CD1c-positive myeloid dendritic cell (primary cell): ENCODE results near the gene ENPP7.

ENCODE experiments used
- DNase-seq: peaks from one replicate; pipeline ENCODE4 v3.0.0-alpha.2; 2016; ENCODE audit errors: extremely low spot score

ENPP7 gene, protein sequence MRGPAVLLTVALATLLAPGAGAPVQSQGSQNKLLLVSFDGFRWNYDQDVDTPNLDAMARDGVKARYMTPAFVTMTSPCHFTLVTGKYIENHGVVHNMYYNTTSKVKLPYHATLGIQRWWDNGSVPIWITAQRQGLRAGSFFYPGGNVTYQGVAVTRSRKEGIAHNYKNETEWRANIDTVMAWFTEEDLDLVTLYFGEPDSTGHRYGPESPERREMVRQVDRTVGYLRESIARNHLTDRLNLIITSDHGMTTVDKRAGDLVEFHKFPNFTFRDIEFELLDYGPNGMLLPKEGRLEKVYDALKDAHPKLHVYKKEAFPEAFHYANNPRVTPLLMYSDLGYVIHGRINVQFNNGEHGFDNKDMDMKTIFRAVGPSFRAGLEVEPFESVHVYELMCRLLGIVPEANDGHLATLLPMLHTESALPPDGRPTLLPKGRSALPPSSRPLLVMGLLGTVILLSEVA

DNA sequence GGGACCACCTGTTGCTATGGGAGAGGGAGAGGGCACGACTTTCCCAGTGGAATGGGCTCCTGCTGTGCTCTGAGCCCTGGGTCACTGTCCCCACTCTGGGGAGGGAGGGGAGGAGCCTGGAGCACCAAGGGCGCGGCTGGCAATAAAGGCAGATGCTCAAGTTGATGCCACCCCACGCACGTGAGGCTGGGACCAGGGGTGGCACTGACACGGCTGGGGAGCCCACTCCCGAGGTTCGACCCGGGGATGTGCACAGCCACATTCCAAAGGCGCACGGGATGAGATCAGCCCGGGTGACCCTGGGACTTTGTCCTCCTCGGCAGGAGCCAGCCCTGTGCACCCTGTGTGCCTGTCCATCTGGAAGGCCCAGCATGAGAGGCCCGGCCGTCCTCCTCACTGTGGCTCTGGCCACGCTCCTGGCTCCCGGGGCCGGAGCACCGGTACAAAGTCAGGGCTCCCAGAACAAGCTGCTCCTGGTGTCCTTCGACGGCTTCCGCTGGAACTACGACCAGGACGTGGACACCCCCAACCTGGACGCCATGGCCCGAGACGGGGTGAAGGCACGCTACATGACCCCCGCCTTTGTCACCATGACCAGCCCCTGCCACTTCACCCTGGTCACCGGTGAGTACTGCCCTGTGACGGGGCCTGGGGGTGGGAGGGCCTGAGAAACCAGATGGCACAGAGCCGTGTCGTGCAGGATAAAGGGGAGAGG, at the start of gene ENPP7:
ENPP7 (plus strand) TSS at position 175 of the 715 bp plus-strand sequence; CDS start at position 372, 197 bp downstream.
- DNase-seq, result no peak

DNA sequence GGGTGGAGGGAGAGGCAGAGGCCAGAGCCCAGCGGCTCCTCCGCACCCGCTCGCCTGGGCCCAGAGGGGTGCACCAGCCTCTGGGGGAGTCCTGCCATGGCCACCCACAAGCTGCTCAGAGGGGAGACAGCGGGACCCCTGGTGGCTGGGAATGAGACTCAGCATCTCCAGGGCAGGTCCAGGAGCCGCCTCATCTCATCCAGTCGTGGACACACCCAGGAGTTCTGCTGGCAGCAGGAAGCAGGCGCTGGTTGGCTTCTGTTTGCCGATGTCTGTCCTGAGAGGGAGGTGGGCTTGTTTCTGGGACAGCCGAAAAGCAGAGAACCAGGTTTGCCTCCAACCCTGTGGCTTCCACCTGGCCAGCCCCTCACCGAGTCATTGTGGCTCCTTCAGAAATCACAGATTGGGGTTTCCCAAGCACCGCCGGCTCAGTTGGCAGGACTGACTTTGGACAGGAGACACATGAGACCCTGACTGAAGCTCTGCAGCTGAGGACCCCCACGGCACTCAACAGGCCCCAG, 49.6 kb upstream of the ENPP7 start:
- no peak for DNase-seq

DNA sequence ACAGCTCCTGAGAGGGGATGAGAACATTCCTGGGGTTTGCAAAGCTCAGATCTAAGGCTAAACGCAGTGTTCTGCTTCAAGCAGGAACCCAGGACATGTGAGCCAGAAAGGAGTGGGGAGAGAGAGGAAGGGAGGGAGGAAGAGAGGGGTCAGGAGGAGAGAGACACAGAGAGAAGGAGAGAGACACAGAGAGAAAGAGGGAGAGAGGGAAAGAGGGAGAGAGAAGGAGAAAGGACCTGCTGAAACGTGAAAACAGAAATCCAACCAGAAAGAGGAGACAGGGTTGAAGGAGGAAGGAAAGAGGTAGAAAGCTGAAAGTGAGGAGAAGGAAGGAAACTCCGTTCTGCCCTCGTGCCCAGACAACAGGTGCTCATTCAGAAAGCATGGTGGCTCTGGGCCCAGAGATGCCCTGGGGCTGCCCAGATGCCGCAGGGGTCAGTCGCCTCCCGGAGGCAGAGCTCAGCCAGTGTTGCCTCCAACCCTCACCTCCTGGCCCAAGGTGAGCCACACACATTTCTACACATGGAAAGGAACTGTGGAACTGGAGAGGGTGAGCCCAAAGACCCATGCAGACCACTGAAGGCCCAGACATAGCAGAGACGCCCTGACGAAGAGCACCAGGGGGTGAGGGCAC, 49.0 kb upstream of the ENPP7 start:
- DNase-seq, result no peak

DNA sequence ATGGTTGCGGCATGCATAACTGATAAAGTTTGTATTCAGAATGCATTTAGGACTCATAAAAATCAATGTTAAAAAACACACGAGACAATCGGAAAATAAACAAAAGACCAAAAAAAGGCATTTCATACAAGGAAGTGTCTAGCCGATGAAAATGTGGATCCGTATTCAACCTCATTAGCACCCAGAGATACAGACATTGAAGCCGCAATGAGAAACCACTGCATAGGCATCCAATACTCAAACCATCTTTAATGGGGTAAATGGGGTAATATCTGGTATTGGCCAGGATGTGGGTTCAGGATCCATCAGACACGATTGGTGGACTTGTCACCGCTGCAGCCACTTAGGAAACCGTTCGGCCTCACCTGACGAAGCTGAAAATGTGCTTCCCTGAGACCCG, 47.4 kb upstream of the ENPP7 start:
- DNase-seq, result no peak

DNA sequence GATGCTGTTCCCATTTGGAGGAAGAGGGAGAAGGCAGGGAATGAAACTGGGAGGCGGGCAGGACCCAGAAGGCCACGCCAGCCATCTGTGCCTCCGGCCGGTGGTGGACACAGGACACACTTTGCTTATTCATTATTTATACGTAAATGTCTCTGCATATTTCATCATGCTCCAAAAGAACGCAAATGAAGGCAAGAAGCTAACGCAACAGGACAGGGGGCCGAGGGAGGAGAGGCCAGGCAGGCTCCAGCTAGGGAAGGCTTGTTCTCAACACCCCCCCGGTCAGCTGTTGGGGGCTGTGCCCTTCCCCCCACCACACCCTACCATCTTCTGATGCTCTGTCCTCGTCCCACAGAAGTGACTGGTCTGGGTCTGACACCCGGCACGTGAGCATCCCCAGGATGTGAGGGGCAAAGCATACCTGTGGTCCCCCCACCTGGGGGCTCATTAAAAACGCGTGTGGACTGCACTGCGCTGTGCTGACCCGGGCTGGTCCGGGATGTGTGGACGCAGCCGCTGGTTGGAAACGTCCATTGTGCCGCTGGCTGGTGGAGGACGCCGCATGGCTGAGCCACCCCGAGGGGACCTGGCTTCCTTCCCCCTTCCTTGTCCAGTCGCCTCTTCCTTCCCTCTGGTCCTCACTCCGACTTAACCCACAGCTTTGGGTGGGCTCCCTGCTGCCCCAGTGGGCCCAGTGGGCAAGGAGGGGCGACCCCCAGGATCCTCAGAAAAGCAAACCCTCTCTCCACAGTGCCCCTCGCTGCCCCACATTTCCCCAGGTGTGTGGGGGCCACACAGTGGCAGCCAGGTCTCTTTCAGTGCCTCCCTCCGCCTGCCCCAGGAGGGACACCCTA, 46.4 kb upstream of the ENPP7 start:
- DNase-seq, result no peak

DNA sequence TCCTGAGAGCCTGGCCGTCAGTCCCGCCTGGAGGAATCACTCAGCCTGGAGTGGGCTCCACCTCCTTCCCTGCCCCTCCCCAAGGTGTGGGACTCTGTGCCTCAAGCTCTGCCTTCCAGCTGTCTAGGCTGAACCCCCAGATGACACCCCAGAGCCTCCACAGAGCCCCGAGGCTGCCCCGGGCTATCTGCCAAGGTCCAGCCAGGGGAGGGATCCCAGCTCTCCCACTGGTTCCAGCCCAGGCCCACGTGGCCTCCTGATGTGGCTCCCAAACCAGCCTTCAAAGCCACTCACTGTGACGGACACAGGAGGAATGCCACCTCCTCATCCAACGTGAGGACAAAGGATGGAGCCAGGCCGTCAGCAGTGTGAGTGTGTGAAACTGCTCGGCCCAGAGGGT, 45.6 kb upstream of the ENPP7 start:
- no peak for DNase-seq

DNA sequence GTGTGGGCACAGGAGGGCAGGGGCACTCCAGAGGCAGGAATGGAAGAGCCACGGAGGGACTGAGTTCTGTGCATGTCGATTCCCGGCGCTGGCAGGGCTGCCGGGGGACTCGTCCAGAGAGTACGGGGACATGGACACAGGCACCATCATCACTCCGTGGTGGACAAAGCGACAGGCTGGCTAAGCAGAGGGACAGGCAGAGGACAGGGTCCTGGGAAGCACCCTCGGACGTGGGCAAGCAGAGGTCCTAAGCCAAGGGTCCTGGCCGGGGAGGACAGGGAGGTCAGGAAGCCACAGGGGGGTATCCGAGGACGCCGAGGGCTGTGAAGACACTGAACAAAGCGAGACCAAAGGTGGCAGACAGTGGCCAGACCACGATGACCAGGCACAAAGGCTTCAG, 44.3 kb upstream of the ENPP7 start:
- no peak for DNase-seq

DNA sequence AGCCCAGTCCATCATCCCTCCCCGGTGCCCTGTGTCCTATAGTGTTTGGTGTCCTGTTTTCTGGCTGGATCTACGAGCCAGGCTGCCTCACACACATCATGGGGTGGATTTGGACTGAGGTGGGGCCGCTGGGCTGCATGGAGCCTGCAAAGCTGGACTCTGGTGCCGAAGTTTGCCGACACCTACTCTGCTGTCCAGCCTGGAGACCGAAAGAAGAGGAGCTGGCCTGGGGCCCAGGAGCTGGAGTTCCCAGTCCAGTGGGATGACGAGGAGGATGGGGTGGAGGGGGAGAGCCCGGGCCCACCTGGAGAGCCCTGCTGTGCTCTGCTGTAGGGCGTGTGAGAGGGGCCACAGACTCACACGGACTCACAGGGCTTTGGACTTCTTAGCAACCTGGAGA, 40.3 kb upstream of the ENPP7 start:
- DNase-seq, result no peak

DNA sequence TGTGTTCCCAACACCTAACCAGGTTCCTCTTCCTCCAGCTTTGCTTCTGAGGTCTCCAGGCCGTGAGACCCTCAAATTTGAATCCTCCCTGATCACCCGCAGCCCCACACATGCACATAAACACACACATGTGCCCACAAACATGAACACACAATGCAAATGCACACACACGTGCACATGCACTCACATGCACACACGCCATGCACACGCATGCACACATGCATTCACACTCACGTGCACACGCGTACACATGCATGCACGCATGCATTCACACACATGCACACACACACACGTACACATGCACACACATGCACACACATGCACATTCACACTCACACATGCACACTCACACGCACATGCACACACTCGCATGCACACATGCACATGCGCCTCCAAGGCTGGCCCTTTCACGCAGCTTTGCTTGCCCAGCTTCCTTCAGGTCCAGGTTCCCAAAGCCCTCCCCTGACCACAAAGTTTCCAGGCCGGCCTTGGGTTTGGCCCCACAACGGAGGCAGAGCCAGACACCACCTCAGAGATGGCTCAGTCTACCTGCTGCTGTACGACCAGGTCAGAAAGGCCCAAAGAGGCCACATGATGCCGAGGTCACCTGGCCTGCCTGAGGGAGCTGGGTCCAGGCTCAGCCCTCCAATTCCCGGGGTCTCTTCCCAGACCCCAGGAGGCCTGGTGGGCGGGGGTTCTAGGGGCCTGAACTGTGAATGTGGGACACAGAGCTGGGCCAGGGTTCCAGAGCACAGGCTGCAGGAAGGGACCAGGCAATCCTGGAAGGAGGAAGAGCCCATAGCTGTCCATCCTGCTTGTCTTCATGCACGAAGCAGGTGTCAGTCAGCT, 39.5 kb upstream of the ENPP7 start:
- no peak for DNase-seq

DNA sequence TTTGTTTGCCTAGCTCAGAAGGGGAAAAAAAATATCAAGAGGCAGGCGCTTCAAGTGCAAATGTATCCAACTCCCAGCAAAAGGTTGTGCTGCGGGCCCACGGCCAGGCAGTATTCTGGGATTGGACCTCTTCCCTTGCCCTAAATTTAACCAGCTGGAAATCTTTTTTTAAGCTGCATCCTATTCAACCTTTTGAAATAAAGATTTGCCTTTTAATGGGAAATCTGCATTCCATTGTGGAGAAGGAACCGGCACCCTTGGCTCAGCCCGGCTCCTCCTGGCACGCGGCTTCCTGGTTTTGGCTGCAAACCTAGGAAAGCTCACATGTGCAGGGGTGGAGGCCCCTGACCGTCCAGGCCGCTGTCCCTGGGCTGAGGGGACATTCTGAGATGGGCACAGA, 38.8 kb upstream of the ENPP7 start:
- DNase-seq, result no peak

DNA sequence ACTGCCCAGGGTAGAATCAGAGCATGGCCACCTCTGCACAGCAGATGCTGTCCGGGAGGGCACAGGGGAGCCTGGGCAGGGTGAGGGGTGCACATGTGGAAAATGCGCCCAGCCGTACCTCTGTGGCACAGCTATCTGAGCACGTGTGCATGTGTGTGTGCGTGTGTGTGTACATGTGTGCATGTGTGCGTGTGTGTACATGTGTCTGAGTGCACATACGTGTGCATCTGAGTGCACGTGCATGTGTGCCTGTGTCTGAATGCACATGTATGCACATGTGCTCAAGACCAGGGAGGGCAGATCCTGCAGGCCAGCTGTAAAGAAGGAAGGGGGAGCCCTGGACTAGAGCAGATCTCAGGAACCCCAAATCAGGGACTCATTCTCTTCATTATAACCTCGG, 37.3 kb upstream of the ENPP7 start:
- DNase-seq, result no peak

DNA sequence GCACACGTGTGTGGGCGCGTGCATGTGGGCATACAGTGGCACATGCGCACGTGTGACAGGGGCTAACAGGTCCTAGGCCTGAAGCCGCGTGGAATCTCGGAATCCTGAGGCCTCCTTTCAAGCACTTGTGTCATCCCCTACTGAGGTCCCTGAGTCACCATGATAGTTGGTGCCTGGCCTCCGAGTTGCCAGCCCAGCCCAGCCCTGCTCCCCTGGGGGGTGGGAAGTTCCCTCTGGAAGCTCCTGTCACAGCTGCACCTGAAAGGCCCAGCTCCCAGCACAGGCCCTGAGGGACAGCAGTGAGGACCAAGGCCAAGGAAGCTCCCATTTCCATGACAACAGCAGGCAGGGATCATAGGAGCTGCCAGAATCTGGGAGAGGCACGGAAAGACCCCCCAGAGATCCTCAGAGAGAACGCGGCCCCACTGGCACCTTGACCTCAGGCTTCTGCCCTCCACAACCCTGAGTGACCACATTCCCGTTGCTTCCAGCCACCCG, 35.4 kb upstream of the ENPP7 start:
- DNase-seq, result no peak

DNA sequence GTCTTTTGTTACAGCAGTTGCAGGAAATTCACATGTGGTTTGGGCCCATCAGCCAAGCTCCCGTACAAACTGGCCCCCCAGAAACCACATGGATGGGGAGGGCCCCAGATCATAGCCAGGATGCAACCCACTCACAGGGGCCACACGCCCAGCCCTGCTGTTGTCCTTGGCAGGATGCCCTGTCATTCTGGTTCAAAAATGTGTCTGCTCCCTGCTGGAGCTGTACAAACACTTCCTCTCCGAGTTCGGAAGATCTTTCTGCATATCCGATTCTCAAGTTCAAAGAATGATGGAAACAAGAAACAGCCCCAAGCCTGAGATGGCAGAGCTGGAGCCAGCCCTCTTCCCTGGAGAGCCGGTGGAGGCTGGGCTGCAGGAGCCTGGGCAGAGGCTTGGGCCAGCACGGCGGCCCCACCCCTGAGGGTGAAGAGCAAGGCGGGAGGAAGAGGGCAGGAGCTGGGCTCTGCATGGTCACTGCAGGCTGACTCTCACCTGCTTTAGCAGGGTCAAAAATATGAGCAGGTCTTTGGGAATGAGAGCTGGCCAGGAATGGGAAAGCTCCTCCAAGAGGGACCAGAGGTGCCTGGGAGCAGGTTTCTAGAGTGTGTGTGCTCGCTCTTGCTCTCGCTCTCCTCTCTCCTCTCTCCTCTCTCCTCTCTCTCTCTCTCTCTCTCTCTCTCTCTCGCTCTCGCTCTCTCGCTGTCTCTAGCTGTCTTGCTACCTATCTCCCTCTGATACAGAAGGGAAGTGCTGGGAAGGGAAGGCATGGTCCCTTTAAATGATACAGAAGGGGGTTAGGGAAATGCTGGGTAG, 34.7 kb upstream of the ENPP7 start:
- DNase-seq, result no peak

DNA sequence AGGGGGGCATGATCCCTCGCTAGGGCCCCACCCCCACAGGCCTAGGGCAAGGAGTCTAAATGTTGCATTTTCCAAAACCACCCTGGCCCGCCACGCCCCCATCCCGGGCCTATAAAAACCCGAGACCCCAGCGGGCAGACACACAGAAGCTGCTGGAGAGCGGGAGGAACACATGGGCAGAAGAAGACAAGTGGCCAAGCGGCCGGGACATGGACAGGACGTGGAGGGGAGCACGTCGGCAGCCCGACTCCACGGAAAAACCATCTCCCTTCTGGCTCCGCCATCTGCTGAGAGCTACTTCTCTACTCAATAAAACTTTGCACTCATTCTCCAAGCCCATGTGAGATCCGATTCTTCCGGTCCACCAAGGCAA, 34.1 kb upstream of the ENPP7 start:
- DNase-seq, result no peak

DNA sequence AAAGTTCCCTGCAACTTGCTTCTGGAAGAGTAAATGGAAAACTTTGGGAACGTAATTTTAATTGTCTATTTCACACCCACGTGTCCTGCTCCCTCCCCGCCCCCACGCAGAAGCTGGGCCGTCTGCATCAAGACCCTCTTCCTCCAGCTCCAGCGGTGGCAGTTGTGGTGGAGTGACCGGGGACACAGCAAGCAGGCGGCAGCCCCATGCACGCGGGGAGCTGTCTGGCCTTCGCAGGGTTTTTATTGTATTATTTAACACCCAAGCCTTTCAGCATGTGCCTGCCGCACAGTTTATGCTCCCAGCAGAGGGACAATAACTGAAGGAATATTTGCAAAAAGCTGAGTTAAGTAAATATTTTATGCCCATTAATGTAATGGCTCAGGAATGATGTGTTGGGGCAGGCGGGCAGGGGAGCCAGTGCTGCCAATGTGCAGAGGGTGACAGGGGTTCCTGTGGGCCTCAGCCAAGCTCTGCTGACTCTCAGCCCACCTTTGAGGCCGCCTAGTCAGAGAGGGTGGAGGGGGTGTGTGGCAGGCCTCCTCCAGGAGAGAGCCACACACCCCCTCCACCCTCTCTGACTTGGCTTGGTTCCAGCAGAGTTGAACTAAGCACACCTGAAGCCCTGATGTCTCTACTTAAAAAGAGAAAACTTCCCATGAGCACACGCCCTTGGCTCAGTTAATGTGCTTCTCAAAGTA, 32.4 kb upstream of the ENPP7 start:
- DNase-seq, result no peak

DNA sequence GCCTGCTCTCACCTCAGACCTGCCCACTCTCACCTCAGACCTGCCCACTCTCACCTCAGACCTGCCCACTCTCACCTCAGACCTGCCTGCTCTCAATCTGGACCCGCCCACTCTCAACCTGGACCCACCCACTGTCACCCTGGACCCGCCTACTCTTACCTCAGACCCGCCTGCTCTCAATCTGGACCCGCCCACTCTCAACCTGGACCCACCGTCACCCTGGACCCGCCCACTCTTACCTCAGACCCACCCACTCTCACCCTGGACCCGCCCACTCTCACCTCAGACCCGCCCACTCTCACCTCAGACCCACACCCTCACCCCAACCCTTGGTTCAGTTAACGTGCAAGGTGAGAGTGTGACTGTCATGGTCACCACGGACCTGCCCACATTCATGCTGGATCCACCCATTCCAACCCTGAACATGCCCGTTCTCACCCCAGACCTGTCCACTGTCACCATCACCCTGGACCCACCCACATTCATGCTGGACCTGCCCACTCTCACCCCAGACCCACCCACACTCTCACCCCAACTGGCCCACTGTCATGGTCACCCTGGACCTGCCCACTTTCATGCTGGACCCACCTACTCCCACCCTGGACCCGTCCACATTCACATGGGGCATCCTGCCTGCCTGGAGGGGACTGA, 31.2 kb upstream of the ENPP7 start:
- no peak for DNase-seq

DNA sequence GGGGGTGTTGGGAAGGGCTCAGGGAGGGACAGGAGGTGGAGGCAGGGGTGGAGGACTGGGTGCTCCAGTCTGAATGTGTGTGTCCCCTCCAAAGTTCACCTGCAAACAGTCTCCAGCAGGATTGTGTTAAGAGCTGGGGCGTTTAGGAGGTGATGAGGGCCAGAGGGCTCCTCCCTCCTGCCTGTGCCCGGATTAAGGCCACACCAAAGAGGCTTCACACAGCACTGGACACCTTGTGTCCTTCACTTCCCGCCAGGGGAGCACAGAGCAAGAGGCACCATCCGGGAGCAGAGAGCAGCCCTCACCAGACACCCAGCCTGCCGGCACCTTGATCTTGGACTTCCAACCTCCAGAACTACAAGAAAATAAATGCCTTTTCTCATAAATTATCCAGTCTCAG, 30.2 kb upstream of the ENPP7 start:
- DNase-seq, result no peak

DNA sequence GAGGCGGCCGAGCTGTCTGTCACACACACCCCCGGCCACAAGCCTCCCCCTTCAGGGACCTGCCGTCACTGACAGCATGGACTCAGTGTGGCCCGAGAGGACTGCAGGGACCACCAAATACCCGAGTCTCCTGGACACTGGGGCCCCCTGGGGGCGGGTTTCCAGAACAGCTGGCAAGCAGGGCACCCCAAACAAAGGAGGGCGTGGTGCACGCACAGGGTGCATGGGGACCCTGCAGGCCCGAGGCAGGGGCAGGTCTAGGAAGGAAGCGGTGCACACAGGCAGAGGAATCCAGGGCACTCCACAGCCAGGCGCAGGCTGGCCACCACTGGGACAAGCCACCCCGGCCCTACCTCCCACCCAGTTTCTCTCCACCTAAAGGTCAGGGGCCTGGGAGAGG, 28.7 kb upstream of the ENPP7 start:
- DNase-seq, result no peak
